IPS-11a (cell line): ENCODE measurements around the gene THBD.
"Not testable (repeated sequence)": the region's sequence is repeated elsewhere in the genome, so short reads cannot be mapped to it uniquely, and the experiment has no call there.

ENCODE experiments used
- H3K4me3 ChIP-seq: one replicate; pipeline ENCODE4 v1.5.1; 2013; ENCODE audit warnings: low read depth, low read length, control low read depth

Gene THBD

GRCh38 chr20:23036371-23036770, 13.1 kb downstream of the THBD start:
- H3K4me3 ChIP-seq: no peak overlapping the region

- no peak overlapping the region for H3K4me3 ChIP-seq
Measured at GRCh38 chr20:23035731-23036130, 13.7 kb downstream of the THBD start.

- H3K4me3 ChIP-seq: no peak within 1 kb of the TSS
Measured at GRCh38 chr20:23034721-23035671, 14.5 kb downstream of the THBD start, which contains the start of gene SSTR4. TSS of gene SSTR4 (plus strand) at chr20:23035312. CDS start at chr20:23035484, 172 bp downstream.

- no peak overlapping the region for H3K4me3 ChIP-seq
Measured at GRCh38 chr20:23033918-23034317, 15.6 kb downstream of the THBD start.

- H3K4me3 ChIP-seq: no peak overlapping the region
Measured at GRCh38 chr20:23032750-23033078, 16.8 kb downstream of the THBD start.

GRCh38 chr20:23032056-23032749, 17.3 kb downstream of the THBD start:
- H3K4me3 ChIP-seq: no peak overlapping the region

GRCh38 chr20:23031346-23031745, 18.1 kb downstream of the THBD start:
- no peak overlapping the region for H3K4me3 ChIP-seq

- no peak overlapping the region for H3K4me3 ChIP-seq
Measured at GRCh38 chr20:23029324-23029723, 20.1 kb downstream of the THBD start.

GRCh38 chr20:23028392-23028791, 21.1 kb downstream of the THBD start:
- H3K4me3 ChIP-seq: no peak overlapping the region

GRCh38 chr20:23027721-23028120, 21.8 kb downstream of the THBD start:
- H3K4me3 ChIP-seq: no peak overlapping the region

- H3K4me3 ChIP-seq: not testable (repeated sequence)
Measured at GRCh38 chr20:23025503-23025902, 24.0 kb downstream of the THBD start.

- no peak overlapping the region for H3K4me3 ChIP-seq
Measured at GRCh38 chr20:23024701-23025100, 24.8 kb downstream of the THBD start.

- H3K4me3 ChIP-seq: no peak overlapping the region
Measured at GRCh38 chr20:23023621-23024177, 25.8 kb downstream of the THBD start.

- H3K4me3 ChIP-seq: no peak overlapping the region
Measured at GRCh38 chr20:23022849-23023248, 26.6 kb downstream of the THBD start.

- H3K4me3 ChIP-seq: no peak overlapping the region
Measured at GRCh38 chr20:23021951-23022350, 27.5 kb downstream of the THBD start.

GRCh38 chr20:23021541-23021940, 27.9 kb downstream of the THBD start:
- H3K4me3 ChIP-seq: no peak overlapping the region

- H3K4me3 ChIP-seq: no peak overlapping the region
Measured at GRCh38 chr20:23020230-23021018, 29.0 kb downstream of the THBD start.

- H3K4me3 ChIP-seq: no peak overlapping the region
Measured at GRCh38 chr20:23019403-23019802, 30.1 kb downstream of the THBD start.

GRCh38 chr20:23018941-23019340, 30.5 kb downstream of the THBD start:
- no peak overlapping the region for H3K4me3 ChIP-seq

GRCh38 chr20:23018432-23018831, 31.0 kb downstream of the THBD start:
- H3K4me3 ChIP-seq: no peak overlapping the region

- H3K4me3 ChIP-seq: no peak overlapping the region
Measured at GRCh38 chr20:23017516-23017915, 32.0 kb downstream of the THBD start.
